Cardiac septum (tissue), 1 donor: Measurements from ENCODE around the gene SLC41A3. TPM values are rescaled to one million over a fixed set of nuclear protein-coding genes. Genes with fewer than 3 reads are reported as not detected.

ENCODE experiments used
- DNase-seq: peaks from one replicate; pipeline ENCODE4 v3.0.0-alpha.2; 2020; ENCODE audit warnings: low spot score
- intact Hi-C: fragments of 100-400 bp; cut with DNase I; formaldehyde crosslinking; loops from one replicate; pipeline ENCODE4 v1.14.0; 2022
- total RNA-seq: library from RNA; stranded (reverse); fragmentation: NEBNext Ultra II Directional; extraction: Animal tissue kit (Norgen Biotek cat#: 25700); gene quantifications from one replicate; pipeline ENCODE4 v1.2.1, GENCODE V29; 2021
- donor health status: DM: no; HTN: no; CAD: no.

The SLC41A3 gene
- total RNA-seq, 1 donor from 2014 or later, result 35.6 TPM

GRCh38 chr3:126109146-126109879 lies 25.4 kb upstream of the SLC41A3 start:
- DNase-seq, result peak; percentile 70
- intact Hi-C loops, result no loop called here

DNA sequence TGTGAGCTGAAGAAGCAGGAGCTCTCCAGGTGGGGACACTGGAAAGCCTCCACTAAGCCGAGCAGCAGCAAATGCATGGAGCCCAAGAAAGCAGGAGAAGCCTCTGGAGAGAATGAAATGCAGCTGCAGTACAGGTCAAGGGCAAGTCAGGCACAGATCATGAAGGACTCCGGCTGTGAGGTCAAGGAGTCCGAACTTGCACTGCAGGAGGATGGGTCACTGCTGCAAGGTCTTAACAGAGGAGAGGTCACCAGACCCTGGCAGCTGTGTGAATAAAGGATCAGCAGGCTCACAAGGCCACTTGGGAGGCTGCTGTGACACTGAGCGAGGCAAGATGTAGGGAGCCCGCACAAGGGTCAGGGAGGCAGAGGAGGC lies 24.7 kb upstream of the SLC41A3 start:
- DNase-seq, result peak; percentile 63

DNA sequence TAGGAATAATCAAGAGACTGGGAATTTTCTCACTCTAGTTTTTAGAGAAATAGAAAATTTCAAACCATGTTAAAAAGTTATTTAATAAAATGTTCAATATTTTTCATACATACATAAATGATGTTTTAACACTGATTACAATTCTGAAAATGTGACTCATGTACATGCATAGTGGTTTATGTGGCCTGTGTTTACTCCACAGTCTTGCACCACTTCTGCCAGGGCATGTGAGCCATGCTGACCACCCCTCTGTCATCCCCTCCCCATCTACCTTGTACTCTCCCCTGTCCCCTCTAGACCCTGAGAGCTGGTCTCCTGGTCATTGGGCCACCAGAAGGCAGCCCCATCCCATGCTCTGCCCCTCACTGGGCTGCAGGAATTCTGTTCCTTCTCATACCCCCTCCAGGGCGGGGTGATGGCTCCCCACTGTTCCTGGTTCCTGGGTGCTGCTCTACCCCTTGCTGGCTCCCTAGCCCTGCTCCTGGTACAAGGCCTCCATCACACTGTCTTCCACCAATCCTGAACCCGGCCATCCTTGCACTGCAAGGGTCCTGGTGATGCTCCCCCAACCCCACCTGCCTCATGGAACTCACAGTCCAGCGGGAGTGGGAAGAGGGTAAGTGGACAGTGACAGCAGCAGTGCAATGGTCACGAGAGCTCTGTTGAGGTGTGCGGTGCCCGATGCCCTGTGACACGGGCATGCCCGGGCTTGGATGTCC lies 24.2 kb upstream of the SLC41A3 start:
- peak; percentile 58 for DNase-seq
- intact Hi-C loops, result no loop called here

More for the DNA sequence above, 24.7 kb upstream of the SLC41A3 start:
- intact Hi-C loops, result no loop called here

DNA sequence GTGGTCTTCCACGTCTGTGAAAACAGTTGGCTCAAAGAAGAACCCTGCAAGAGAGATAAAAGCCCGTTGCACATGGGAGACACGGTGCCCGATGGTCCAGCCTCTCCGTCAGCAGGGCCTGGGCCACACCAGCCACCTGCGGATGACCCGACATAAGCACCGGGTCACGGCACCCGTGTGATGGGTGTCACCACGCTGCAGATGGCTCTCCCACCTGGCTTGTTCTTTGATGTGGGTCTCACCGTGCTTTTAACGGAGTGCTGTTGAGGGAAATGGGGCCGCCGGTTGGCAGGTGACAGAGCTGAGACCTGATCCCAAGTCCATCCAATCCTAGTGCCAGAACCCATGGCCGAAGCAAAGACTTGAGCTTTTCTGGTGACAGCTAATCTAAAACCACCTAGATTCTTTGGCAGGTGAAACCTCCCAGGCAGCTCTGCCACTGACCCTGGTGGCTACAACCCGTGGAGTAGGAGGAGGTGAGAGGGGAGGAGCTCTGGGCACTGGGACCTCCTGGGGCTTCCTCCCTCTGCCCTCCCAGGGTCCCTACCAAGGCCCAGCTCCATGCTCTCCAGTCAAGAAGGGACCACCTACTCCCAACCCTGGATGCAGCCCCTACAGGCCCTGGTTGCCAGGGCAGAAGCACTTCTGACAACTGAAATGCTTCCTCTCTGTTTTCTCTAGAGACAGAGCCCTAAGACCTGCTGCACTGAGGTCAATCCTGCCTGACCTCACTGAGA lies 23.4 kb upstream of the SLC41A3 start:
- DNase-seq, result peak; percentile 74
- intact Hi-C loops, result no loop called here

DNA sequence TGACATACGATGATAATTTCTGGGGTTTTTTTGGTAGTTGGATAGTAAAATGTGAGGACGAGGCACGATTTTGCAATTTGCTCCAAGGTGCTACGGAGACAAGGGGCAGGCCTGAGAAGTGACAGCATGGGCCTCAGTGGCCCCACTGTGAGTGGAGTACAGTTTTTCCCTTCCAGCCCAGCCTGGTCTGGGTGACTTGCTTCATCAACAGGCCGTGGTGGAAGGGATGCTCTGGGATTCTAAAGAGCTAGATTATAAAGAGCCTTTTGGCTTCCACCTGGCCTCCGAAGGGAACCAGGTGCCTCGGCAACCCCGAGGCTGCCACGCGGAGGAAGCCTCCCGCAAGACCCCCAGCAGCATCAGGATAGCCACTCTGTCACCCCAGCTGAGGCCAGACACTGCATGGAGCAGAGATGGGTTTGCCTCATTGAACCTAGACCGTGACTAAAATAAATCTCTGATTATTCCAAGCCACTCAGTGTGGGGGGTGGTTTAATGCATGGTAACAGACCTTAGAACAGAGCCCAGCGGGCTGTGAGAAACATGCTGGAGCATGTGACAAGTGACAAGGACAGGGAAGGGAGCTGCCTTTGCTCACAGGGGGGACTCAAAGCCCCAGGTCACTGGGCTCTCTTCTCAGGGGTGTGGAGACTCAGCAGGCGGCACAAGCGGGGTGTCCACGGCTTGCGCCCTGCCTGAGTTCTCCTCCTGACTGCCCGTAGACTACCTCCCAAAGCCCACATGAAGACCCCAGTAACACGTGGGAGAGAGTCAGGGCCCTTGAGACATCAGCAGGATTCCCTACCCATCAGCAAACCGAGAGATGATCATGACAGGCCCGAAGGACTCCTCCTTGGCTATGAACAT lies 22.6 kb upstream of the SLC41A3 start:
- DNase-seq, result peak; percentile 50
- intact Hi-C loops, result no loop called here

DNA sequence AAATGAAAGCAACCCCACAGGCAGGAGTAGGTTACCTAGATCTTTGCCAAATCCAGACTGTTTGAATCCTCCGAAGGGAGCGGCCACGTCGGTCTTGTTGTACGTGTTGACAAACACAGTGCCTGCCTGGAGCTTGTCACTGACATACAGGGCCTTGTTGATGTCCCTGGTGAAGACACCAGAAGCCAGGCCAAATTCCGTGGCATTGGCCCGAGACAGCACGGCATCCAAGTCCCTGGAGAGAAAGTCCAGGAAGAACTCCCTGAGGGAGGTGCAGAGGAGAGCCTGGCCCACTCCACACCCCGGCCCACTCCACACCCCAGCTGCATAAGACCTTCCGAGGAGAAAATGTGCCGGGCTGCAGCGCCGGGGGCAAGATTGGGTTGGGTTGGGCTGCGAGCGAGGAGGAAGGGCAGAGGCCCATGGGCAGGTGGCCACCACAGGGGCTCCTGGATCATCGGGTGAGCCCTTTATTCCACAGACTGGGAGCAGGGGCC lies 21.8 kb upstream of the SLC41A3 start:
- intact Hi-C loops, result no loop called here
- peak; percentile 59 for DNase-seq

- peak; percentile 71 for DNase-seq
- intact Hi-C loops, result no loop called here
These were observed 21.1 kb upstream of the SLC41A3 start for GRCh38 chr3:126104742-126105605.

DNA sequence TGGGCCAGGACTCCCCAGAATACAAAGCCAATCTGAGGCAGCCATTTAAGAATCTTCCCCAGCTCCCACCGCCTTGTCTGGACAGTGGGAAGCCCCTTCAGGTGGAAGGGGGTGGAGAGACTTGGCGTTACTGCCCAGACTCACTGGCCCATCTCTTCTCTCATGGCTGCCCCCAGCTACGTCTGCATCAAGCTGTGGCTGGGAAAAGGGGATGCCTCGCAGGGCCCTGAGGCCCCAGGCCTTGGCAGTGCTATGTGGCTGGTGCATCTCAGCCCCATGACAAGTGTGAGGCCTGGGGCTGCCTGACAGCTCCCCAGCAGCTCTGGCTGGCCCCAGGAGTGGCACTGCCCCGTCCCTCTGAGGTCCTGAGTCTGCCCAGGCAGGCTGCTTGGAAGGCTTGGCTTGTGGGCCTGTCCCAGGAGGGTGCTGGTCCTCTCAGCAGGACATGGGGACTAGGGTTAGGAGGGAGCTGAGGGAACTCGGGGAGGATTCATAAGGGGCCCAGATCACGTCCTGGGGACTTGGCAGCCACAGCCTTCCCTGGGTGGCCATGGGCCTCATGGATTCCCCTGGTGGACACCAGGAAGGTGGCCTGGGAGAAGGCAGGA lies 20.2 kb upstream of the SLC41A3 start:
- peak; percentile 58 for DNase-seq
- intact Hi-C loops, result no loop called here

DNA sequence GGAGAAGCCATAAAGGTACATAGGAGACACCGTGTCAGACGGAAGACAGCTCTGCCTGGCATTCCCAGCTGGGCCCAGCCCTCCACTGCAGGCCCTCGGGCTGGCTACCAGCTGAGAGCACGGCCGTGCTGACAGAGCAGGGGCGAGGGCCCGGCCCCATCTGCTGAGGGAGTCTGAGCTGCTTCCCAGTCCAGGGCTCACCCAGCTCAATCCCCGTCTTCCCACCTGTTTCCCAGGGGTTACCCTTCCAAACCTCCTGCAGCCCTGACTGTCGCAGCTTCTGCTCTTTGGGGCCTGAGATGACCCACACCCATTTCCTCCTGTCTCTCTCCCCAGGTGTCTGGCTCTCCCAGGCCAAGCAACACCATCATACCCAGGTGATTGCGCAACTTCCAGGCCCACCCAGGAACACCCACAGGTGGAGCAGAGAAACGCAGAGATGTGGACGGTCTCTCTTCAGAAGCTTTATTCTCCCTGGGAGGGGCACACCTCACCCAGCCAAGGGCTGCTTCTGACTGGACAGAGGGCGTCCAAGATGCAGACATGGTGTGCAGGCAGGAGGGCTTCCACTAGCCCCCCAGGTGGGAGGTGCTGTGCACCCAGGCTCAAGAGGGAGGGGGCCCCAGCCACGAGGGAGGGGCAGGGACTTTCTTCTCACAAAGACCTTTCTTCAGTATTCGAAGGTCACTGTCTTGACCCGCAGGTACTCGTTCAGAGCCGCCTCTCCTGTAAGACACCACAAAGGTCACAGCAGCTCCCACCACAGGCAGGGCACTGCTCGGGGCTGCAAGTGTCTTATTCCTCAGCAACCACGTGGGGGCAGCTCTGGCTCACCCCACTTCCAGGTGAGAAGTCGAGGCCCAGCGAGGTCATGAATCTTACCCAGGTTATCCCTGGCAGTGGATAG lies 19.4 kb upstream of the SLC41A3 start:
- peak; percentile 53 for DNase-seq

GRCh38 chr3:126102530-126102951 lies 18.6 kb upstream of the SLC41A3 start:
- DNase-seq, result no peak
- intact Hi-C loops, result no loop called here

More for the DNA sequence above, 19.4 kb upstream of the SLC41A3 start:
- intact Hi-C loops, result no loop called here

DNA sequence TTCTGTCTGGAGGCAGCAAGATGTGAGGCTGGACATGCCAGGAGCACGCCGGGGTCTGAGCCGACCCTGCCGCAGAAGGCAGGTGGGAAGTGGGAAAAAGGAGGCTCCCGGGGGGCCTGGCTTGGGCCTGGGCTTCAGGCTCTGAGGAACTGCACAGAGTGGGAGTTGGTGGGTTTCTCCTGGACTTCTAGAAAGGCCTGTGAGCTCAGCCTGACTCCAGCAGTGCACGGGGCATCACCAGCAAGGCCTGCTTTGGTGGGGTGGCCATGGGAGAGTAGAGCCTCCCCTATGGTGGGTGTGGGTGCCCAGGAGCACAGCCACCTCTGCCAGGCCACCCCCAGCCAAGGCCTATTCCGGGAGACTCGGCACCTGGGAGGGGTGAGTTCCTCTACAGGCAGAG lies 18.1 kb upstream of the SLC41A3 start:
- intact Hi-C loops, result no loop called here
- peak; percentile 73 for DNase-seq

GRCh38 chr3:126101521-126101982 lies 17.6 kb upstream of the SLC41A3 start:
- DNase-seq, result peak; percentile 71
- intact Hi-C loops, result no loop called here

DNA sequence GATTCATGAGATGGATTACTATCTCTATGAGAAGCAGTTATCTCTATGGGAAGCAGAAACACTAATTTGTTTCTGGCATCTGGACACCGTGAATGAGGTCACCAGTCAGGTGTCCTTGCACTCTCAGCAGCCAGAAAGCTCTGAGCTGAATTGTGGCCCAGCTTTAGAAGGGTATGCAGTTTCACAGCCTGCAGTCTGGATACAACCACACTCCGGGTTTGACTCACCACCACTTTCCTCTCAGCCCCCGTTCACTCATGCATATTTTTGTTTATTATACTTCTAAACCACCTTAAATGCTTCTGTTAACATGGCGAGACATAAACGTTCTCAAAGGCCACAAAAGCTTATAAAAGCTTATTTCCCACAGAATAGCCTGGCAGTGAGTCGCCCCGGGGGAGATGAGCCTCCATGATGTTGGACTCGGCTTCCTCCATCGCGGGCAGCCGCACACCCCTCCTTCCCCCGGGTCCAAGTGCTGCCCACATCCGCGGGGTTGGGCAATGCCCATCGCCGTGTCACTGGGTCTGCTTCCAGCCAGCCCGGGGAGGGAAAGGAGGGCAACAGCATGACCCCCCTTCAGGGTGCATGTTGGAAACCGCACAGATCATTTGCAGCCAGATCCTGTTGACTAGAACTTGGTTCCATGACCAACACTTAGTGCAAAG lies 16.8 kb upstream of the SLC41A3 start:
- peak; percentile 74 for DNase-seq
- intact Hi-C loops, result no loop called here

GRCh38 chr3:126100269-126100633 lies 16.3 kb upstream of the SLC41A3 start:
- DNase-seq, result peak; percentile 50
- intact Hi-C loops, result no loop called here

- intact Hi-C loops, result no loop called here
- peak; percentile 47 for DNase-seq
These were observed 14.5 kb upstream of the SLC41A3 start for GRCh38 chr3:126098391-126098858.

GRCh38 chr3:126097801-126098200 lies 13.9 kb upstream of the SLC41A3 start:
- intact Hi-C loops, result no loop called here
- DNase-seq, result no peak
